IPS-NIHi11 (cell line): ENCODE data around the gene GNB1.
A peak's percentile ranks its signal among the peaks of the same experiment; 100 is the strongest.

ENCODE experiments used
- DNase-seq: peaks from one replicate; pipeline ENCODE4 v3.0.0; 2012; ENCODE audit warnings: mixed read lengths, low spot score

GNB1 gene

GRCh38 chr1:1910033-1910465 is 19.2 kb upstream of the GNB1 start:
- DNase-seq, result no peak

- peak; percentile 38 for DNase-seq
Observed at GRCh38 chr1:1908506-1908791, 17.6 kb upstream of the GNB1 start.

- no peak for DNase-seq
Observed at GRCh38 chr1:1907098-1907736, 16.3 kb upstream of the GNB1 start.

GRCh38 chr1:1906185-1907097 is 15.6 kb upstream of the GNB1 start:
- DNase-seq, result peak; percentile 90

GRCh38 chr1:1903224-1903623 is 12.3 kb upstream of the GNB1 start:
- DNase-seq, result no peak

GRCh38 chr1:1901641-1902294 is 10.9 kb upstream of the GNB1 start:
- no peak for DNase-seq

- no peak for DNase-seq
Observed at GRCh38 chr1:1900883-1901640, 10.2 kb upstream of the GNB1 start.

- no peak for DNase-seq
Observed at GRCh38 chr1:1899967-1900327, 9.1 kb upstream of the GNB1 start.

- DNase-seq, result peak; percentile 71
Observed at GRCh38 chr1:1899266-1899966, 8.5 kb upstream of the GNB1 start.

- no peak for DNase-seq
Observed at GRCh38 chr1:1898246-1898933, 7.5 kb upstream of the GNB1 start.

- DNase-seq, result no peak
Observed at GRCh38 chr1:1895456-1896336, 4.8 kb upstream of the GNB1 start.

- DNase-seq, result no peak
Observed at GRCh38 chr1:1895060-1895418, 4.2 kb upstream of the GNB1 start.

GRCh38 chr1:1894354-1895059 is 3.6 kb upstream of the GNB1 start:
- DNase-seq, result no peak

GRCh38 chr1:1893997-1894353 is 3.1 kb upstream of the GNB1 start:
- no peak for DNase-seq

- no peak for DNase-seq
Observed at GRCh38 chr1:1893291-1893985, 2.6 kb upstream of the GNB1 start.

- DNase-seq, result no peak
Observed at GRCh38 chr1:1892763-1893120, 1.9 kb upstream of the GNB1 start.

- DNase-seq, result no peak
Observed at GRCh38 chr1:1892079-1892762, 1.3 kb upstream of the GNB1 start.

- DNase-seq, result peak; percentile 89
Observed at GRCh38 chr1:1891349-1892078, 627 bp upstream of the GNB1 start.
